ENCODE data around the gene GPR84.

Gene GPR84

GRCh38 chr12:54373649-54374561 lies 9.6 kb upstream of the GPR84 start:
- no peak for DNase-seq

DNA sequence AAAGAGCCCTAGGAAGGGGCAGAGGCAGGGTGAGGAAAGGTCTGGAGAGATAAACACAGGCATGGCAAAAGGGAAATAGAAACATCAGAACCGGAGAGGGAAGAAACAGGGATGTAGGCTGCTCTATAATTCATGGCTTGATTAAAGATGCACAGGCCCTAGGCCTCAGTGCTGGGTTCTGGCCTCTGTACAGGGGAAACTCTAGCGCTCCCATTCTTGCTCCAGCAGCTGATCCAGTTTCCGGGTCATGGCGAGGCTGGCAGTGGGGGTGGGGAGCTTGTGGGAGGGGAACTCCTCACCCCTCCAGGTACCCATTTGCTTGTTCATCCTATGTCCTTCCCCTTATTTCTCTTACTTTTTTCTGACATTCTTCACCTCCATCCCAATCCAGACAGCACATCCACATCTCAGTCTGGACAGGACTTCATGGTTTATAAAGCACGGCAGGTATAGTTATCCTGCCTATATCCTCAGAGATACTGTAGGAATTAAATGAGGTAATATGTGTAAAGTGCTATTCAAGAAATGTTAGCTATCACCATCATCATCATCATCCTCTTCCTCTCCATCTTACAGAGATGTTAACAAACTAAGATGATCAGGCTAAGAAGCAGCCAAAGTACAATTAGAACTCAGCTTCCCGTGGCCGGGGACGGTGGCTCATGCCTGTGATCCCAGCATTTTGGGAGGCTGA lies 8.0 kb upstream of the GPR84 start:
- no peak for DNase-seq

GRCh38 chr12:54371328-54372112 lies 7.2 kb upstream of the GPR84 start:
- no peak for DNase-seq

- DNase-seq: peak; percentile 53
These were observed 6.0 kb upstream of the GPR84 start for GRCh38 chr12:54370171-54370730.

GRCh38 chr12:54369597-54370131 lies 5.4 kb upstream of the GPR84 start:
- DNase-seq: no peak

- peak; percentile 85 for DNase-seq
These were observed 4.7 kb upstream of the GPR84 start for GRCh38 chr12:54368709-54369596.

- no peak for DNase-seq
These were observed 3.9 kb upstream of the GPR84 start for GRCh38 chr12:54368025-54368708.

GRCh38 chr12:54363618-54364017 lies 668 bp downstream of the GPR84 start:
- no peak for DNase-seq

DNA sequence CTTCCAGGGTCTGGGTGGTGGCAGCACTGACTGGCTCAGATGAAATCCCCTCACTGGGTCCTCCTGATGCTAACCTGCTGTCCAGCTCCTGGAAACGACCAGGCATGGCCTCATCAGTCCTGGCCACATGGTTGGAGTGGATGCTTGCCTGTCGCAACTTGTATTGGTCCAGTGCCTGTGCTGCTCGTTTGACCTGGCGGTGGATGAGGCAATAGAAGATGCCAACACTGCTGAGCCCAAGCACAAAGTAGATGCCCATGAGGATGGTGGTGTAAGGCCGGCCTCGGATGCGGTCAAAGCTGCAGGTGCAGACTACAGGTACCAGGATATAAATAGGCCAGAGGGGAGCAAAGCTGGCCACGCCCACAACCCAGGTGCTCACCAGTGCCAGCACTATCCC lies 1.2 kb downstream of the GPR84 start:
- DNase-seq: no peak

DNA sequence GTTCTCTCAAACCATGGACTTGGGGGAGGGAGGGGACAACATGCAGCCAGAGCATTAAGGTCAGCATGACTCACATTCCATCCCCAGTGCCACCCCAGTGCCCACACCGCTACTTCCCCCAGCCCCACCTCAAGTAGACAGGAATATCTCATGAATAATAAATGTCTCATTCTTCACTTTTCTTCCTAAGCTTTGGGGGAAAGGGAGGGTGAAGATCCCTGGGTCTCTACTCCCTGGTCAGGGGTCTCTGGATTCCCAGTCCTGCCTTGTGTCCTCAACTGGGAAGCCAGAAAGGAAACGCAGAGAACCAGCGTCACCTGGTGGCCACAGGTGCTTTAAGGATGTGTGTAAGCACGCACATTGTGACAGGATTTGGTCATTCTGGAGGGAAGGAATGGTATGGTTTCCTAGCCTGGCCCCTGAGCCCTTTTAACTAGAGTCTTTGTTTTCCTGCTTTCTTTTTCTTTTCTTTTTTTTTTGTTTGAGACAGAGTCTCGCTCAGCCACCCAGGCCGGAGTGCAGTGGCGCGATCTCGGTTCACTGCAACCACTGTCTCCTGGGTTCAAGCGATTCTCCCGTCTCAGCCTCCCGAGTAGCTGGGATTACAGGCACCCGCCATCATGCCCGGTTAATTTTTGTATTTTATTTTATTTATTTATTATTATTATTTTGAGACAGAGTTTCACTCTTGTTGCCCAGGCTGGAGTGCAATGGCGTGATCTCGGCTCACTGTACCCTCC lies 3.4 kb downstream of the GPR84 start:
- DNase-seq: no peak

DNA sequence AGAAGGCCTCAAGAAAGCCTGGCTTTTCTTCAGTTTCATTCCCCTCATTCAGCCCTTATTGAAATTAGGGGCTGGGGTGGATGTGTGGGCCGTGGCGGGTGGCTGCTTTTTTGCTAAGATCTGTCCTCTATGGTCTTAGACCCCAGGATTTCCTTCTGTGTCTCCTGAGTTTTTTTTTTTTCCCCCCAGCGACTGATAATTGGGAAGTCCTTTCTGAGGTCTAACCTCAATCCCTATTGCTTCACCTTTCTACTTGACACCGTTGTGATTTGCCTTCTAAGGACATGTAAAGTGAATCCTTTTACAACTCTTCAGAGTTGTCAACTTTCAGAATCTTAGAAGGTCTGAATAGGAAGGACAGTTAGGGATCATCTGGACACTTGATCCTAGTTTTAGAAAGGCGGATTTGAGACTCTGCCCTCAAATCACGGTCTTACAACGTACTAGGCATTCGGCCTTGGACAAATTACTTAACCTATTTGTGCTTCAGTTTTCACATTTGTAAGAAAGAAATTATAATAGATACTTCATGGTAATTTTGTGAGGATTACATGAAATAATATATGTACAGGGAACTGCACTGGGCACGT lies 4.4 kb downstream of the GPR84 start:
- no peak for DNase-seq

- DNase-seq: peak; percentile 81
These were observed 5.1 kb downstream of the GPR84 start for GRCh38 chr12:54358945-54359761.

- no peak for DNase-seq
These were observed 5.9 kb downstream of the GPR84 start for GRCh38 chr12:54358191-54358944.

GRCh38 chr12:54357506-54358190 lies 6.6 kb downstream of the GPR84 start:
- DNase-seq: no peak

- DNase-seq: no peak
These were observed 7.3 kb downstream of the GPR84 start for GRCh38 chr12:54356951-54357356.

DNA sequence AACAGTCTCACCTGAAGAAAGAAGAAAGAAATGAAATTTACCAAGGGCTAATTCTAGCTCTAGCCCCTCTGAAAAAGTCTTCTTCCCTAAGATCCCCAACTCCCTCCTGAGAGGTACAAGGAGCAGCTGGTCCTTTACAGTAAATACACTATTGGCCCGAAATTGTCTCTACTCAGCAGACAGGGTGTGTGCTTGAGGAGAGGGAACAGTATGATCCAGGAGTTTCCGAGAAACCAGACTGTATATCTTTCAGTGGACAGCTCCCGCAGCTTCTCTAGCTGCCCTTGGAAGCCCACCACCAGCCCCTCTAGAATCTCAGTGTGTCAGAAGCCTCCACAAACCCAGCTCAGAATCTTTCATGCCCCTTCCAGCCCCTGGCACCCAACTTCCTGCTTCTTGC lies 8.1 kb downstream of the GPR84 start:
- DNase-seq: no peak

DNA sequence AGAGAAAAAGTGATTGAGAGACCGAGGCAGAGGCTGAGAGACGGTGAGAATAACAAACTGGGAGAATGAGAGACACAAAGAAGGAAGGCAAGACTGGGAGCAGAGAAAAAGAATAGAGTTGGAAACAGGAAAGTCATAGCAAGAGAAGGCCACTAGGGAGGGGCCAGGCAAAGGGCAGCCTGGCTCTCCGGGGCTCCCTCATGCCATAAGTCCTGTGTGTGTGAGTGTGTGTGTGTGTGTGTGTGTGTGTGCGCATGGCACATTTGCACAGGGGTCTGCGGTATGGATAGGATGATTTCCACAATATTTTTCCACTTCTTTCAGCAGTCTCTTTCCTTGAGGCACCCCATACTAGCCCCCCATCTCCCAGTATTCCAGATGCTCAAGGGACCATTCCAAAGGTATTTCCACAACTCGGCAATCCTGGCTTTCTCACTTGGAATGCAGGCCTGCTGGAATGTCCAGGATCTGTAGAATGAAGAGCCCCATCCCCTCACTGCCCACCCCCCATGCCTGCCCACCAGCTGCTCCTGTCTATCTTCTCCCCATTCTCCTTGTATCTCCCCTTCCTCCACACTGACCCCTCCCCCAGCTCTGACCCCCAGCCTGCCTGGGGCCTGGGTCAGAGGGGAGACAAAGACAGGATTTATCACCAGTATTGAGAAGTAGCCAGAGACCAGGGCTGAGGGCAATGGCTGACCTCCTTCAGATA lies 9.0 kb downstream of the GPR84 start:
- no peak for DNase-seq
